Osteoblast (primary cell): ENCODE measurements around the gene DSE. TPM values are rescaled to one million over a fixed set of nuclear protein-coding genes. Genes with fewer than 3 reads are reported as not detected.

Source experiments
- DNase-seq: peaks from one replicate; pipeline ENCODE4 v3.0.0; 2011; ENCODE audit warnings: low spot score, mixed read lengths; ENCODE audit not compliant: insufficient read length; ENCODE audit errors: missing footprints
- H2AFZ ChIP-seq: 2 replicates; pipeline ENCODE4 v1.6.0; 2011; ENCODE audit warnings: mild to moderate bottlenecking, low read length
- H3K27ac ChIP-seq: 2 replicates; pipeline ENCODE4 v1.5.1; 2011; ENCODE audit warnings: mild to moderate bottlenecking, low read depth, low read length, moderate library complexity
- H3K27me3 ChIP-seq: 2 replicates; pipeline ENCODE4 v1.6.0; 2012; ENCODE audit warnings: mild to moderate bottlenecking, control low read depth, inconsistent platforms, low read length, moderate library complexity; ENCODE audit not compliant: insufficient read depth
- H3K36me3 ChIP-seq: 2 replicates; pipeline ENCODE4 v1.5.1; 2011; ENCODE audit warnings: mild to moderate bottlenecking, low read length, control low read depth, moderate library complexity; ENCODE audit not compliant: insufficient read depth
- H3K4me1 ChIP-seq: 2 replicates; pipeline ENCODE4 v1.5.1; 2011; ENCODE audit warnings: mild to moderate bottlenecking, low read length, control low read depth, moderate library complexity; ENCODE audit not compliant: insufficient read depth
- H3K4me2 ChIP-seq: 2 replicates; pipeline ENCODE4 v1.6.0; 2011; ENCODE audit warnings: mild to moderate bottlenecking, low read length; ENCODE audit not compliant: insufficient read depth
- H3K4me3 ChIP-seq: fragments of 200-600 bp; sonication (generic); 3 replicates; pipeline ENCODE4 v1.5.1; 2012; ENCODE audit warnings: mild to moderate bottlenecking, low read length, inconsistent platforms; ENCODE audit not compliant: insufficient read depth
- H3K79me2 ChIP-seq: 2 replicates; pipeline ENCODE4 v1.6.0; 2012; ENCODE audit warnings: mild to moderate bottlenecking, low read length, control low read depth, inconsistent platforms; ENCODE audit not compliant: insufficient read depth
- H3K9me3 ChIP-seq: 2 replicates; pipeline ENCODE4 v1.5.1; 2011; ENCODE audit warnings: low read depth, low read length, control low read depth
- H4K20me1 ChIP-seq: 2 replicates; pipeline ENCODE4 v1.6.0; 2012; ENCODE audit warnings: mild to moderate bottlenecking, low read length, control low read depth; ENCODE audit not compliant: insufficient read depth
- CTCF ChIP-seq: IDR thresholded peaks from 2 replicates; pipeline ENCODE4 v1.5.1; 2011; ENCODE audit warnings: mild to moderate bottlenecking, low read depth, low read length, moderate library complexity; ENCODE audit errors: extremely low read depth
- total RNA-seq: library from RNA; depleted of rRNA; stranded (reverse); fragments of >200 nt; gene quantifications from 2 replicates; pipeline ENCODE4 v1.2.3, GENCODE V29; 2012

Gene DSE
- total RNA-seq, 1 donor: 193 TPM

- Histone ChIP-seq H2AFZ (no peak overlapping the region), H3K4me3 (no peak overlapping the region), H3K36me3 (no peaks in the 10 kb centered on the region), H3K4me1 (peaks cover 41% of the 10 kb centered on the region), H3K27ac (no peak overlapping the region), H4K20me1 (no peaks in the 10 kb centered on the region), H3K4me2 (no peak overlapping the region), H3K79me2 (no peaks in the 10 kb centered on the region), H3K27me3 (no peaks in the 10 kb centered on the region), H3K9me3 (no peaks in the 10 kb centered on the region)
- no peak for DNase-seq
- no peak for TF ChIP-seq CTCF
These were observed 74.4 kb downstream of the DSE start for GRCh38 chr6:116445102-116445501.

- Histone ChIP-seq H3K4me3 (no peak overlapping the region), H4K20me1 (no peaks in the 10 kb centered on the region), H3K4me2 (no peak overlapping the region), H3K9me3 (no peaks in the 10 kb centered on the region), H3K36me3 (no peaks in the 10 kb centered on the region), H3K27me3 (no peaks in the 10 kb centered on the region), H3K27ac (peak overlapping the region; percentile 93), H2AFZ (no peak overlapping the region), H3K79me2 (no peaks in the 10 kb centered on the region), H3K4me1 (peaks cover 39% of the 10 kb centered on the region)
- TF ChIP-seq CTCF: no peak
- DNase-seq: no peak
These were observed 75.7 kb downstream of the DSE start for GRCh38 chr6:116446399-116446798.

DNA sequence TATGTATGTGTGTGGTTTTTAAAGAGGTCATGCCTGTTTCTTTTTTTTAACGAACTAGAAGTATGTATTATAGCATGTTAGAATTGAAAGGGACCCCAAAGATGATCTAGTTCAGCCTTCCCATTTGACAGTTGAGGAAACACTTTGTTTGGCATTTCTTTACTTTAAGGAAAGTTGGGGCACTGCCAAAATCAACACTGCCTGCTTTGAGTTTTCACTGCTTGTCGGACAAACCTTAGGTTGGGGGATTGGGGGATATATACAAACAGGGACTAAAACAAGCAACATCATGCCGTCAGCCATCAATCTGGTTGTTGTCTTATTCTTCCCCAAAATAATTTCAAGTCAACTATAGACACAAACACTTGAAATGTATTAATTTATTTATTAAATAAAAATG lies 76.3 kb downstream of the DSE start:
- peak overlapping the region; percentile 14 for H3K4me3 ChIP-seq
- peak overlapping the region; percentile 70 for H3K4me2 ChIP-seq
- H4K20me1 ChIP-seq: no peaks in the 10 kb centered on the region
- peaks cover 34% of the 10 kb centered on the region for H3K4me1 ChIP-seq
- no peaks in the 10 kb centered on the region for H3K27me3 ChIP-seq
- H3K79me2 ChIP-seq: no peaks in the 10 kb centered on the region
- TF ChIP-seq CTCF: no peak
- no peak overlapping the region for H2AFZ ChIP-seq
- no peak for DNase-seq
- H3K36me3 ChIP-seq: no peaks in the 10 kb centered on the region
- no peaks in the 10 kb centered on the region for H3K9me3 ChIP-seq
- peak overlapping the region; percentile 93 for H3K27ac ChIP-seq

GRCh38 chr6:116447496-116448011 lies 76.8 kb downstream of the DSE start:
- DNase-seq: peak; percentile 80
- no peak for TF ChIP-seq CTCF
- no peaks in the 10 kb centered on the region for H3K9me3 ChIP-seq
- H3K27ac ChIP-seq: peak overlapping the region; percentile 93
- no peaks in the 10 kb centered on the region for H3K27me3 ChIP-seq
- no peaks in the 10 kb centered on the region for H4K20me1 ChIP-seq
- H3K4me1 ChIP-seq: peaks cover 32% of the 10 kb centered on the region
- peak overlapping the region; percentile 72 for H3K4me2 ChIP-seq
- no peaks in the 10 kb centered on the region for H3K36me3 ChIP-seq
- H2AFZ ChIP-seq: no peak overlapping the region
- H3K79me2 ChIP-seq: no peaks in the 10 kb centered on the region
- H3K4me3 ChIP-seq: no peak overlapping the region
